LHCN-M2 (cell line): Measurements from ENCODE around the gene COQ8B. TPM values are rescaled to one million over a fixed set of nuclear protein-coding genes. Genes with fewer than 3 reads are reported as not detected.
A peak's percentile ranks its signal among the peaks of the same experiment; 100 is the strongest.
"Not testable (repeated sequence)": the region's sequence is repeated elsewhere in the genome, so short reads cannot be mapped to it uniquely, and the experiment has no call there.

Source experiments
- DNase-seq: peaks from one replicate; pipeline ENCODE4 v3.0.0-alpha.2; 2012; ENCODE audit warnings: low read depth
- total RNA-seq: library from RNA; depleted of rRNA; stranded (reverse); fragments of >200 nt; gene quantifications from 2 replicates; pipeline ENCODE4 v1.2.3, GENCODE V29; 2014

COQ8B gene
- total RNA-seq, 1 experiment from 2014 or later, result 54.7 TPM

- no peak for DNase-seq
These were observed 25.8 kb upstream of the COQ8B start for GRCh38 chr19:40742477-40742876.

GRCh38 chr19:40741527-40742390, 25.1 kb upstream of the COQ8B start:
- no peak for DNase-seq

GRCh38 chr19:40740747-40741146, 24.1 kb upstream of the COQ8B start:
- DNase-seq, result no peak

GRCh38 chr19:40739871-40740703, 23.4 kb upstream of the COQ8B start:
- DNase-seq, result no peak

- no peak for DNase-seq
These were observed 22.5 kb upstream of the COQ8B start for GRCh38 chr19:40739030-40739839.

- DNase-seq, result no peak
These were observed 20.5 kb upstream of the COQ8B start for GRCh38 chr19:40737102-40737644.

GRCh38 chr19:40736661-40737060, 20.0 kb upstream of the COQ8B start:
- no peak for DNase-seq

GRCh38 chr19:40735013-40735771, 18.5 kb upstream of the COQ8B start:
- DNase-seq, result no peak

- no peak for DNase-seq
These were observed 16.5 kb upstream of the COQ8B start for GRCh38 chr19:40733149-40733548.

- DNase-seq, result not testable (repeated sequence)
These were observed 15.6 kb upstream of the COQ8B start for GRCh38 chr19:40732304-40732703.

GRCh38 chr19:40730065-40730464, 13.4 kb upstream of the COQ8B start:
- not testable (repeated sequence) for DNase-seq

- no peak for DNase-seq
These were observed 9.6 kb upstream of the COQ8B start for GRCh38 chr19:40726279-40726678.

GRCh38 chr19:40724855-40725254, 8.2 kb upstream of the COQ8B start:
- DNase-seq, result no peak

GRCh38 chr19:40724315-40724714, 7.6 kb upstream of the COQ8B start:
- no peak for DNase-seq

- DNase-seq, result no peak
These were observed 7.1 kb upstream of the COQ8B start for GRCh38 chr19:40723661-40724254.

GRCh38 chr19:40721936-40722661, 5.4 kb upstream of the COQ8B start:
- peak; percentile 34 for DNase-seq

- DNase-seq, result no peak
These were observed 4.4 kb upstream of the COQ8B start for GRCh38 chr19:40721140-40721486.

- no peak for DNase-seq
These were observed 2.8 kb upstream of the COQ8B start for GRCh38 chr19:40719414-40719894.

GRCh38 chr19:40718774-40719391, 2.2 kb upstream of the COQ8B start:
- DNase-seq, result peak; percentile 46
